Activated B cell treated with CpG ODN at 0.5 μM for 24 hours (primary cell): Measurements from ENCODE around the gene KCTD10. TPM values are rescaled to one million over a fixed set of nuclear protein-coding genes. Genes with fewer than 3 reads are reported as not detected.

Source experiments
- ATAC-seq: fragments of 200-7000 bp; cut with Tn5 transposase; one replicate; pipeline ENCODE4 v1.10.0; 2021; ENCODE audit warnings: low read depth, mild to moderate bottlenecking, moderate library complexity
- CTCF ChIA-PET: fragments of 350-600 bp; sonication (Branson Sonifier 250); formaldehyde crosslinking; loops from one replicate; lab custom pipeline; 2021; ENCODE audit warnings: antibody characterized with exemption; lab: Charles Lee
- POLR2A ChIA-PET: fragments of 350-600 bp; sonication (Branson Sonifier 250); formaldehyde crosslinking; loops from one replicate; lab custom pipeline; 2021; ENCODE audit warnings: antibody characterized with exemption; lab: Charles Lee
- DNase-seq: peaks from one replicate; pipeline ENCODE4 v3.0.0; 2022
- H3K27ac Mint-ChIP-seq: one replicate; pipeline ENCODE4 v1.8.0; 2020; ENCODE audit warnings: mixed read lengths
- H3K27me3 Mint-ChIP-seq: one replicate; pipeline ENCODE4 v1.8.0; 2021; ENCODE audit warnings: mixed read lengths
- H3K36me3 Mint-ChIP-seq: one replicate; pipeline ENCODE4 v1.8.0; 2021; ENCODE audit warnings: low read depth, mixed read lengths
- H3K4me1 Mint-ChIP-seq: one replicate; pipeline ENCODE4 v1.8.0; 2021; ENCODE audit warnings: mixed read lengths
- H3K4me3 Mint-ChIP-seq: one replicate; pipeline ENCODE4 v1.8.0; 2020; ENCODE audit warnings: mild to moderate bottlenecking, mixed read lengths
- H3K9me3 Mint-ChIP-seq: one replicate; pipeline ENCODE4 v1.8.0; 2020; ENCODE audit warnings: mixed read lengths
- intact Hi-C: fragments of 100-400 bp; cut with micrococcal nuclease; formaldehyde crosslinking; loops from one replicate; pipeline ENCODE4 v1.15.1; 2024
- total RNA-seq: library from RNA; stranded (reverse); gene quantifications from 2 replicates; pipeline ENCODE4 v1.2.3, GENCODE V29; 2022
- TF ChIP-seq, protein P1 (sequence below): fragments of 200-600 bp; IDR thresholded peaks from one replicate; pipeline ENCODE4 v1.8.0; 2022; ENCODE audit warnings: antibody characterized with exemption, mild to moderate bottlenecking

The KCTD10 gene
- total RNA-seq, 1 donor from 2014 or later, result 38.7 TPM

GRCh38 chr12:109481863-109482262 lies 4.8 kb upstream of the KCTD10 start:
- intact Hi-C loops, result no loop called here
- CTCF ChIA-PET, result no interaction called here
- no peaks in the 10 kb centered on the region for H3K9me3 Mint-ChIP-seq
- POLR2A ChIA-PET, result no interaction called here
- DNase-seq, result no peak
- H3K36me3 Mint-ChIP-seq, result peaks cover 48% of the 10 kb centered on the region
- TF ChIP-seq, protein P1, sequence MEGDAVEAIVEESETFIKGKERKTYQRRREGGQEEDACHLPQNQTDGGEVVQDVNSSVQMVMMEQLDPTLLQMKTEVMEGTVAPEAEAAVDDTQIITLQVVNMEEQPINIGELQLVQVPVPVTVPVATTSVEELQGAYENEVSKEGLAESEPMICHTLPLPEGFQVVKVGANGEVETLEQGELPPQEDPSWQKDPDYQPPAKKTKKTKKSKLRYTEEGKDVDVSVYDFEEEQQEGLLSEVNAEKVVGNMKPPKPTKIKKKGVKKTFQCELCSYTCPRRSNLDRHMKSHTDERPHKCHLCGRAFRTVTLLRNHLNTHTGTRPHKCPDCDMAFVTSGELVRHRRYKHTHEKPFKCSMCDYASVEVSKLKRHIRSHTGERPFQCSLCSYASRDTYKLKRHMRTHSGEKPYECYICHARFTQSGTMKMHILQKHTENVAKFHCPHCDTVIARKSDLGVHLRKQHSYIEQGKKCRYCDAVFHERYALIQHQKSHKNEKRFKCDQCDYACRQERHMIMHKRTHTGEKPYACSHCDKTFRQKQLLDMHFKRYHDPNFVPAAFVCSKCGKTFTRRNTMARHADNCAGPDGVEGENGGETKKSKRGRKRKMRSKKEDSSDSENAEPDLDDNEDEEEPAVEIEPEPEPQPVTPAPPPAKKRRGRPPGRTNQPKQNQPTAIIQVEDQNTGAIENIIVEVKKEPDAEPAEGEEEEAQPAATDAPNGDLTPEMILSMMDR, result no peak
- ATAC-seq, result no peak
- H3K27me3 Mint-ChIP-seq, result no peaks in the 10 kb centered on the region
- H3K4me1 Mint-ChIP-seq, result peaks cover 23% of the 10 kb centered on the region
- H3K4me3 Mint-ChIP-seq, result no peak overlapping the region
- H3K27ac Mint-ChIP-seq, result no peak overlapping the region

DNA sequence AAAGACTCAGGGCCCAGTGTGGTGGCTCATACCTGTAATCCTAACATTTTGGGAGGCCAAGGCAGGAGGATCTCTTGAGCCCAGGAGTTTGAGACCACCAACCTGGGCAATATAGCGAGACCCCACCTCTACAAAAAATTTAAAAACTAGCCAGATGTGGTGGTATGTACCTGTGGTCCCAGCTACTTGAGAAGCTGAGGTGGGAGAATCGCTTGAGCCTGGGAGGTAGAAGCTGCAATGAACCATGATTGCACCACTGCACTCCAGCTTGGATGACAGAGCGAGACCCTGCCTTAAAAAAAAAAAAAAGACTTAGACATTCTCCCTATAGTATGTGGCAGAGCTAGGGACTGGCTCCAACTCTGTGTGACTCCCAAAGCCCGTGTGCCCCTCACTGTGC lies 3.3 kb upstream of the KCTD10 start:
- ATAC-seq (no peak), DNase-seq (no peak)
- Mint-ChIP-seq H3K27me3 (no peaks in the 10 kb centered on the region), H3K4me1 (peaks cover 38% of the 10 kb centered on the region), H3K36me3 (peaks cover 35% of the 10 kb centered on the region), H3K9me3 (no peaks in the 10 kb centered on the region), H3K4me3 (no peak overlapping the region), H3K27ac (no peak overlapping the region)
- TF ChIP-seq, protein P1, result no peak
- POLR2A ChIA-PET, result no interaction called here
- intact Hi-C loops, result no loop called here
- CTCF ChIA-PET, result no interaction called here

GRCh38 chr12:109479761-109480160 lies 2.7 kb upstream of the KCTD10 start:
- H3K27ac Mint-ChIP-seq, result no peak overlapping the region
- H3K36me3 Mint-ChIP-seq, result peaks cover 29% of the 10 kb centered on the region
- peaks cover 38% of the 10 kb centered on the region for H3K4me1 Mint-ChIP-seq
- TF ChIP-seq, protein P1, result no peak
- ATAC-seq (no peak), DNase-seq (no peak)
- no peaks in the 10 kb centered on the region for H3K27me3 Mint-ChIP-seq
- POLR2A ChIA-PET, result no interaction called here
- no peak overlapping the region for H3K4me3 Mint-ChIP-seq
- H3K9me3 Mint-ChIP-seq, result no peaks in the 10 kb centered on the region
- intact Hi-C loops, result loop anchor here (5.0 kb wide), 1 partner anchor 427 kb away; the partner anchor contains the start of gene USP30
- CTCF ChIA-PET, result no interaction called here

GRCh38 chr12:109477963-109478315 lies 839 bp upstream of the KCTD10 start:
- intact Hi-C loops, result loop anchor here (1.0 to 5.0 kb wide), 5 partner anchors 95 to 570 kb away; partner anchors contain the start of genes C12orf76, FAM222A, GLTP and MMAB
- TF ChIP-seq, protein P1, result no peak
- Mint-ChIP-seq H3K9me3 (no peaks in the 10 kb centered on the region), H3K4me1 (peaks cover 38% of the 10 kb centered on the region), H3K27ac (peak overlapping the region; percentile 98), H3K27me3 (no peaks in the 10 kb centered on the region), H3K4me3 (peak overlapping the region; percentile 99), H3K36me3 (peaks cover 11% of the 10 kb centered on the region)
- no peak for DNase-seq
- POLR2A ChIA-PET, result interaction anchor here (0.5 to 1.3 kb wide), 3 partner anchors 50 to 1024 kb away, joined by 3 to 7 read pairs (median 3); partner anchors contain the start of gene RAD9B
- CTCF ChIA-PET, result no interaction called here
- ATAC-seq, result no peak

DNA sequence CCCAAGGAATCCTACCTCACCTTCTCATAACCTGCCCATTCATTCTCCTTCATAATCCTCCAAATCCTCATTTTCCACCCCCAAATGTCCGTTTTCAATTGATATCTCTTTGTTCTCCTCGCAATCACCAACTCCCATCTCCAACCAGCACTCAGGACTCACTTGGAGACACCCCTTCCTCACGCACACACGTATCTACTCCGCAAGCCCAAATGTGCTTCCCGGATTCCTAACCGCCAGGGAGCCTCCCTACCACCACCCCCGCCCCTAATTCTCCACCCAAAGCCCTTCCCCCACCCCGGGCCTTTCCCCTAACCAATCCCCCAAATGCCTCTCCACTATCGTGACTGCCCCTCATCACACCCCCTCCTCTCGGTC lies 304 bp downstream of the KCTD10 start:
- Mint-ChIP-seq H3K27me3 (no peaks in the 10 kb centered on the region), H3K9me3 (no peaks in the 10 kb centered on the region), H3K36me3 (peaks cover 10% of the 10 kb centered on the region), H3K4me1 (peaks cover 38% of the 10 kb centered on the region), H3K27ac (peak overlapping the region; percentile 98), H3K4me3 (peak overlapping the region; percentile 99)
- TF ChIP-seq, protein P1, result no peak
- CTCF ChIA-PET, result interaction anchor here (0.7 kb wide), 1 partner anchor 328 kb away, joined by 3 read pairs; no protein-coding TSS in a partner anchor
- POLR2A ChIA-PET, result interaction anchor here (0.6 to 1.3 kb wide), 5 partner anchors 49 to 1025 kb away, joined by 3 to 5 read pairs (median 3); partner anchors contain the start of genes MMAB, MVK and RAD9B
- intact Hi-C loops, result loop anchor here (1.0 to 5.0 kb wide), 5 partner anchors 97 to 572 kb away; partner anchors contain the start of genes C12orf76, FAM222A, GLTP and MMAB
- no peak for DNase-seq
- ATAC-seq, result no peak
